ENCODE results near the gene OR51E1. TPM values are rescaled to one million over a fixed set of nuclear protein-coding genes. Genes with fewer than 3 reads are reported as not detected.

Gene OR51E1
- total and polyA plus RNA-seq, 9 of the 15 experiments (the other 6 are each of a cell fraction or from before 2014, with no cell fraction given) = 0.03 to 0.04 TPM; not detected in 7

DNA sequence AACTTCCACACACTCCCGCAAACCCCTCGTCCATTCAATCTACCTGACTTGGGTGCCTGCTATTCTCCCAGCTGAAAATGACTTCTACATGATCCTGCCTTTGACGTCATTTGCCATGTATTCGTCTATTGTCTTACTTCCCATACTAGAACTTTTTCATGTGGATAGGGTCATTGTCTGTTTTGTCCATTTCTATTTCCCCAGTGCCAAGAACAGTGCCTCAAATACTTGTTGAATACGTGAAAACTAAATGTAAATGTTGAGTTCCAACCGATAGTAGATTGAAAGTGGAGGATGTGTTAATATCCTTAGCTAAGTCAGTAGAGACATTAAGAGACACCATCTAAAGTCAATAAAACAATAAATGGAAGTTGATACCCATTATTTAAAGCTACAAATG lies 36.7 kb upstream of the OR51E1 start:
- Histone ChIP-seq H3K79me2 (ENCODE audit: control insufficient read depth, insufficient read depth, low read length) (peaks cover 11% of the 10 kb centered on the region; the same call in 2 of the 3 replicates), H3K4me1 (replicated peaks in 1 of 2; ENCODE audit: control insufficient read depth in 2 of 2, insufficient read depth in 2 of 2, low read length in 2 of 2) (peaks cover 9 to 14% of the 10 kb centered on the region in 2 experiments; a peak in 3 of 5 replicates), H3K4me2 (ENCODE audit: insufficient read depth, low read length) (peak overlapping the region; percentile 81), H3K36me3 (ENCODE audit: control insufficient read depth, insufficient read depth, low read length) (peaks cover 4% of the 10 kb centered on the region; the same call in 2 of the 3 replicates), H4K20me1 (replicated peaks; ENCODE audit: control insufficient read depth, insufficient read depth, low read length) (no peaks in the 10 kb centered on the region), H3K27ac (ENCODE audit: extremely low read depth, low read depth, low read length) (no peak overlapping the region; the same call in 2 of the 3 replicates), H3K9me1 (ENCODE audit: control insufficient read depth, insufficient read depth, low read length) (no peaks in the 10 kb centered on the region), H3K4me3 (peak overlapping the region; percentile 68), H3K9me3 (replicated peaks; ENCODE audit: control insufficient read depth, insufficient read depth, low read depth, low read length) (no peaks in the 10 kb centered on the region), H3K27me3 (ENCODE audit: control insufficient read depth in 2 of 2, insufficient read depth in 2 of 2, low read length in 2 of 2) (no peaks in the 10 kb centered on the region), H2AFZ (ENCODE audit: low read depth, low read length) (peak overlapping the region; percentile 100), H3K9ac (ENCODE audit: insufficient read depth in 1 of 2, low read depth in 2 of 2, low read length in 2 of 2) (peak overlapping the region in 1 of 2 experiments; percentile 78; a peak in 2 of 4 replicates)
- DNase-seq (ENCODE audit: extremely low read depth in 1 of 4, low spot score in 3 of 4) (peak in 1 of 4 experiments; percentile 6), ATAC-seq (no peak), FAIRE-seq (peak; percentile 60)
- intact Hi-C loops (cut with micrococcal nuclease) = no loop called here
- CTCF ChIA-PET (ENCODE audit: low intra/inter-chr PET ratio) = no interaction called here
- WGBS (ENCODE audit: insufficient coverage, low coverage, missing lambda C conversion rate) = 41% methylated on average over 6 of the region's 6 CpGs
- in situ Hi-C loops (cut with MboI) = no loop called here
- BruUV-seq (replicated peaks) = no TSS peak
- POLR2A ChIA-PET = interaction anchor here (0.6 to 1.5 kb wide), 5 partner anchors 10 to 420 kb away, joined by 3 to 6 read pairs (median 3); partner anchors contain the start of gene OR52I1
- TF ChIP-seq, protein P1, sequence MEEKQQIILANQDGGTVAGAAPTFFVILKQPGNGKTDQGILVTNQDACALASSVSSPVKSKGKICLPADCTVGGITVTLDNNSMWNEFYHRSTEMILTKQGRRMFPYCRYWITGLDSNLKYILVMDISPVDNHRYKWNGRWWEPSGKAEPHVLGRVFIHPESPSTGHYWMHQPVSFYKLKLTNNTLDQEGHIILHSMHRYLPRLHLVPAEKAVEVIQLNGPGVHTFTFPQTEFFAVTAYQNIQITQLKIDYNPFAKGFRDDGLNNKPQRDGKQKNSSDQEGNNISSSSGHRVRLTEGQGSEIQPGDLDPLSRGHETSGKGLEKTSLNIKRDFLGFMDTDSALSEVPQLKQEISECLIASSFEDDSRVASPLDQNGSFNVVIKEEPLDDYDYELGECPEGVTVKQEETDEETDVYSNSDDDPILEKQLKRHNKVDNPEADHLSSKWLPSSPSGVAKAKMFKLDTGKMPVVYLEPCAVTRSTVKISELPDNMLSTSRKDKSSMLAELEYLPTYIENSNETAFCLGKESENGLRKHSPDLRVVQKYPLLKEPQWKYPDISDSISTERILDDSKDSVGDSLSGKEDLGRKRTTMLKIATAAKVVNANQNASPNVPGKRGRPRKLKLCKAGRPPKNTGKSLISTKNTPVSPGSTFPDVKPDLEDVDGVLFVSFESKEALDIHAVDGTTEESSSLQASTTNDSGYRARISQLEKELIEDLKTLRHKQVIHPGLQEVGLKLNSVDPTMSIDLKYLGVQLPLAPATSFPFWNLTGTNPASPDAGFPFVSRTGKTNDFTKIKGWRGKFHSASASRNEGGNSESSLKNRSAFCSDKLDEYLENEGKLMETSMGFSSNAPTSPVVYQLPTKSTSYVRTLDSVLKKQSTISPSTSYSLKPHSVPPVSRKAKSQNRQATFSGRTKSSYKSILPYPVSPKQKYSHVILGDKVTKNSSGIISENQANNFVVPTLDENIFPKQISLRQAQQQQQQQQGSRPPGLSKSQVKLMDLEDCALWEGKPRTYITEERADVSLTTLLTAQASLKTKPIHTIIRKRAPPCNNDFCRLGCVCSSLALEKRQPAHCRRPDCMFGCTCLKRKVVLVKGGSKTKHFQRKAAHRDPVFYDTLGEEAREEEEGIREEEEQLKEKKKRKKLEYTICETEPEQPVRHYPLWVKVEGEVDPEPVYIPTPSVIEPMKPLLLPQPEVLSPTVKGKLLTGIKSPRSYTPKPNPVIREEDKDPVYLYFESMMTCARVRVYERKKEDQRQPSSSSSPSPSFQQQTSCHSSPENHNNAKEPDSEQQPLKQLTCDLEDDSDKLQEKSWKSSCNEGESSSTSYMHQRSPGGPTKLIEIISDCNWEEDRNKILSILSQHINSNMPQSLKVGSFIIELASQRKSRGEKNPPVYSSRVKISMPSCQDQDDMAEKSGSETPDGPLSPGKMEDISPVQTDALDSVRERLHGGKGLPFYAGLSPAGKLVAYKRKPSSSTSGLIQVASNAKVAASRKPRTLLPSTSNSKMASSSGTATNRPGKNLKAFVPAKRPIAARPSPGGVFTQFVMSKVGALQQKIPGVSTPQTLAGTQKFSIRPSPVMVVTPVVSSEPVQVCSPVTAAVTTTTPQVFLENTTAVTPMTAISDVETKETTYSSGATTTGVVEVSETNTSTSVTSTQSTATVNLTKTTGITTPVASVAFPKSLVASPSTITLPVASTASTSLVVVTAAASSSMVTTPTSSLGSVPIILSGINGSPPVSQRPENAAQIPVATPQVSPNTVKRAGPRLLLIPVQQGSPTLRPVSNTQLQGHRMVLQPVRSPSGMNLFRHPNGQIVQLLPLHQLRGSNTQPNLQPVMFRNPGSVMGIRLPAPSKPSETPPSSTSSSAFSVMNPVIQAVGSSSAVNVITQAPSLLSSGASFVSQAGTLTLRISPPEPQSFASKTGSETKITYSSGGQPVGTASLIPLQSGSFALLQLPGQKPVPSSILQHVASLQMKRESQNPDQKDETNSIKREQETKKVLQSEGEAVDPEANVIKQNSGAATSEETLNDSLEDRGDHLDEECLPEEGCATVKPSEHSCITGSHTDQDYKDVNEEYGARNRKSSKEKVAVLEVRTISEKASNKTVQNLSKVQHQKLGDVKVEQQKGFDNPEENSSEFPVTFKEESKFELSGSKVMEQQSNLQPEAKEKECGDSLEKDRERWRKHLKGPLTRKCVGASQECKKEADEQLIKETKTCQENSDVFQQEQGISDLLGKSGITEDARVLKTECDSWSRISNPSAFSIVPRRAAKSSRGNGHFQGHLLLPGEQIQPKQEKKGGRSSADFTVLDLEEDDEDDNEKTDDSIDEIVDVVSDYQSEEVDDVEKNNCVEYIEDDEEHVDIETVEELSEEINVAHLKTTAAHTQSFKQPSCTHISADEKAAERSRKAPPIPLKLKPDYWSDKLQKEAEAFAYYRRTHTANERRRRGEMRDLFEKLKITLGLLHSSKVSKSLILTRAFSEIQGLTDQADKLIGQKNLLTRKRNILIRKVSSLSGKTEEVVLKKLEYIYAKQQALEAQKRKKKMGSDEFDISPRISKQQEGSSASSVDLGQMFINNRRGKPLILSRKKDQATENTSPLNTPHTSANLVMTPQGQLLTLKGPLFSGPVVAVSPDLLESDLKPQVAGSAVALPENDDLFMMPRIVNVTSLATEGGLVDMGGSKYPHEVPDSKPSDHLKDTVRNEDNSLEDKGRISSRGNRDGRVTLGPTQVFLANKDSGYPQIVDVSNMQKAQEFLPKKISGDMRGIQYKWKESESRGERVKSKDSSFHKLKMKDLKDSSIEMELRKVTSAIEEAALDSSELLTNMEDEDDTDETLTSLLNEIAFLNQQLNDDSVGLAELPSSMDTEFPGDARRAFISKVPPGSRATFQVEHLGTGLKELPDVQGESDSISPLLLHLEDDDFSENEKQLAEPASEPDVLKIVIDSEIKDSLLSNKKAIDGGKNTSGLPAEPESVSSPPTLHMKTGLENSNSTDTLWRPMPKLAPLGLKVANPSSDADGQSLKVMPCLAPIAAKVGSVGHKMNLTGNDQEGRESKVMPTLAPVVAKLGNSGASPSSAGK (IDR thresholded peaks at IDR 0.05) = no peak
- TF ChIP-seq, protein P2, sequence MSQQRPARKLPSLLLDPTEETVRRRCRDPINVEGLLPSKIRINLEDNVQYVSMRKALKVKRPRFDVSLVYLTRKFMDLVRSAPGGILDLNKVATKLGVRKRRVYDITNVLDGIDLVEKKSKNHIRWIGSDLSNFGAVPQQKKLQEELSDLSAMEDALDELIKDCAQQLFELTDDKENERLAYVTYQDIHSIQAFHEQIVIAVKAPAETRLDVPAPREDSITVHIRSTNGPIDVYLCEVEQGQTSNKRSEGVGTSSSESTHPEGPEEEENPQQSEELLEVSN (IDR thresholded peaks at IDR 0.05; ENCODE audit: borderline replicate concordance in 1 of 2, extremely low read depth in 1 of 2, insufficient read depth in 1 of 2, insufficient read length in 1 of 2, low read depth in 1 of 2, low read length in 1 of 2, poor library complexity in 1 of 2, severe bottlenecking in 1 of 2) = no peak
- TF ChIP-seq, protein P3, sequence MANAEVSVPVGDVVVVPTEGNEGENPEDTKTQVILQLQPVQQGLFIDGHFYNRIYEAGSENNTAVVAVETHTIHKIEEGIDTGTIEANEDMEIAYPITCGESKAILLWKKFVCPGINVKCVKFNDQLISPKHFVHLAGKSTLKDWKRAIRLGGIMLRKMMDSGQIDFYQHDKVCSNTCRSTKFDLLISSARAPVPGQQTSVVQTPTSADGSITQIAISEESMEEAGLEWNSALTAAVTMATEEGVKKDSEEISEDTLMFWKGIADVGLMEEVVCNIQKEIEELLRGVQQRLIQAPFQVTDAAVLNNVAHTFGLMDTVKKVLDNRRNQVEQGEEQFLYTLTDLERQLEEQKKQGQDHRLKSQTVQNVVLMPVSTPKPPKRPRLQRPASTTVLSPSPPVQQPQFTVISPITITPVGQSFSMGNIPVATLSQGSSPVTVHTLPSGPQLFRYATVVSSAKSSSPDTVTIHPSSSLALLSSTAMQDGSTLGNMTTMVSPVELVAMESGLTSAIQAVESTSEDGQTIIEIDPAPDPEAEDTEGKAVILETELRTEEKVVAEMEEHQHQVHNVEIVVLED (CRISPR knock-in tag; IDR thresholded peaks at IDR 0.05) = no peak
- TF ChIP-seq, protein P4, sequence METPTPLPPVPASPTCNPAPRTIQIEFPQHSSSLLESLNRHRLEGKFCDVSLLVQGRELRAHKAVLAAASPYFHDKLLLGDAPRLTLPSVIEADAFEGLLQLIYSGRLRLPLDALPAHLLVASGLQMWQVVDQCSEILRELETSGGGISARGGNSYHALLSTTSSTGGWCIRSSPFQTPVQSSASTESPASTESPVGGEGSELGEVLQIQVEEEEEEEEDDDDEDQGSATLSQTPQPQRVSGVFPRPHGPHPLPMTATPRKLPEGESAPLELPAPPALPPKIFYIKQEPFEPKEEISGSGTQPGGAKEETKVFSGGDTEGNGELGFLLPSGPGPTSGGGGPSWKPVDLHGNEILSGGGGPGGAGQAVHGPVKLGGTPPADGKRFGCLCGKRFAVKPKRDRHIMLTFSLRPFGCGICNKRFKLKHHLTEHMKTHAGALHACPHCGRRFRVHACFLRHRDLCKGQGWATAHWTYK (CRISPR knock-in tag; IDR thresholded peaks at IDR 0.05) = no peak
- no peak for TF ChIP-seq ZNF146 (CRISPR knock-in tag; IDR thresholded peaks at IDR 0.05; ENCODE audit: unreplicated experiment)

Data from K562 (cell line).